Brain pericyte (primary cell): ENCODE measurements around the gene GORASP2.

Source experiments
- DNase-seq: peaks from one replicate; pipeline ENCODE4 v3.0.0-alpha.2; 2012; ENCODE audit warnings: low read depth, low spot score

Gene GORASP2

GRCh38 chr2:170996316-170996715 is 67.3 kb downstream of the GORASP2 start:
- no peak for DNase-seq

- DNase-seq: no peak
Observed at GRCh38 chr2:170997893-170998597, 69.0 kb downstream of the GORASP2 start.

- DNase-seq: no peak
Observed at GRCh38 chr2:170999654-171000053, 70.6 kb downstream of the GORASP2 start.

GRCh38 chr2:171004363-171004762 is 75.3 kb downstream of the GORASP2 start:
- DNase-seq: no peak

GRCh38 chr2:171004833-171005232 is 75.8 kb downstream of the GORASP2 start:
- DNase-seq: no peak

- no peak for DNase-seq
Observed at GRCh38 chr2:171008550-171009205, 79.6 kb downstream of the GORASP2 start.

- DNase-seq: no peak
Observed at GRCh38 chr2:171009386-171009785, 80.3 kb downstream of the GORASP2 start.

- no peak for DNase-seq
Observed at GRCh38 chr2:171013851-171014250, 84.8 kb downstream of the GORASP2 start.

- DNase-seq: no peak
Observed at GRCh38 chr2:171016125-171016524, 87.1 kb downstream of the GORASP2 start.
